Right renal cortex interstitium (tissue), 3 donors: ENCODE results near the gene ZNF385A. TPM values are rescaled to one million over a fixed set of nuclear protein-coding genes. Genes with fewer than 3 reads are reported as not detected.

Experiments
- DNase-seq, 3 donors: peaks; one replicate each; pipeline ENCODE4 v3.0.0-alpha.2; 2013; ENCODE audit warnings: low read depth in 3 of 3, low spot score in 2 of 3
- polyA plus RNA-seq, 3 donors: library from polyadenylated mRNA; unstranded; fragments of 120-200 nt; gene quantifications; one replicate each; pipeline ENCODE4 v1.2.1, GENCODE V29; 2013; ENCODE audit not compliant: insufficient read length in 3 of 3

The ZNF385A gene
- polyA plus RNA-seq, 3 donors: 8.1 to 10.1 (median 8.6) TPM

DNA sequence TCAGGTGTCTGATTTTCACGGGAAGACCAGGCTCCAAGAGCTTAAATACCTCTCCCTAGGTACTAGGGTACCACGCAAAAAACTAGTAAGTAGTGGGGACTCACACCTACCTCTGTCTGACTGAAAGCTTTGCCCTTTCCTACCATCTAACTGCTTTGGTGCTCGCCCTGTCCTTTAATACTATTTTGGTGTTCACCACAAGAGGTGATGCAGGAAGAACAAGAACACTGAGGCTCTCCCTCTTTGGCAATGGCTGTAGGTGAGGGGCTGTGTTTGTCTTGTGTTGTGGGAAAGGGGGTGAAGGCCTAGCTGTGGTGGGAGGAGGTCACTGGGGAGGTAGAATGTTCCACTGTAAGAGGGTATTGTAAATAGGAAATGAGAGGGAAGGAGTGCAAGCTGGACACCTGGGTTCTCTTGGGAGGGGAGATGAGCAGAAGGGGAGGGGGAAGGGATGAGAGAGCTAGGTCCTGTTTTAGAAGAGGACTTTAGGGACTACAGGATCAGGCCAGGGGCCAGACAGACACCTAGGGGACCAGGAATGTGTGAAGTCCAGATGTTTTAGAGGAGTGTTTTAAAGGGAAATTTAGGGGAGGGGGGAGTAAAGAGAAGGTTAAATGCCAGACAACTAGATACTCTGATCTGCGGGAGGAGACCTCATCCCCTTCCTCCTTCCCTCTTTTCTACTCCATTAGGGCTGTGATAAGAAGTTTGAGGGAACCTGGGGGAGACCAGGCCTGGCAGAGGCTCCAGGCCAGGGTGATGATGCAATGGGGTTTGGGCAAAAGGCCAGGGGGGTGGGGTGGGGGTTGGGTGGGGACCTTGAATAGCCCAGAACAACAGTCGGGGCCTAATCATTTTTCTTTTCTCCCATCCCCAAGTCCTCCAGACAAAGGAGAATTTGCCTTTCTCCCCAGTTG lies 32.4 kb upstream of the ZNF385A start:
- DNase-seq: no peak

DNA sequence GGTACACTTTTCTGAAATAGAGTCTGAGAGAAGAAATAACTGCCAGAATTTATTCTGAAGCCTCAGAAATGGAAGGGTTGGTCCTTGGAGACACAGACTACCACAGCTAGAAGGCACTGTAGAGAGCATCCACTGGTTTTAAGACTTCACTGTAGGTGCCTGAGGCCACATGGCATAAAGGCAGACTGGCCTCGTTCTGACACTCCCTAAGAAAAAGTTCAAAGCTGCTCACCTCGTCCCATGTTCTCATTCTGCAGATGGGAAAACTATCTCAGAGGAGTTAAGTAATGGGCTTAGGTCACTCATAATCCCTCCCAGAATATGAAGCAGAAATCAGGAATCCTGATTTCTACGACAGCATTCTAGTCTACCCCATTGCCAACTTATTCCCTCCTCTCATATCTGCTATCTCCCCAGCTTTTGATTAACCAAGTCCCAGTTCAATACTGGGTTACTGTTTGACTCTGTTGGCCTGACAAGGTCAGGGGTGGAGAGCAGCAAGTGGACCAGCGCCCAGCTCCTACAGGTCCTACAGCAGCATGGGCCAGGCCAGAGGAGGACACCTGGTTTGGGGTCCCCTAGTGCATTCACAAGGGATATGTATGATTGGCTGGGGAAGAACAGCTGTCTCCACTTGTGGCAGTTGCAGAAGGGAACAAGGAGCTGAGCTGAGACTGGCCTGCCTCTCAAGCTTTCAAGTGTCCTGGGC lies 30.8 kb upstream of the ZNF385A start:
- no peak for DNase-seq

DNA sequence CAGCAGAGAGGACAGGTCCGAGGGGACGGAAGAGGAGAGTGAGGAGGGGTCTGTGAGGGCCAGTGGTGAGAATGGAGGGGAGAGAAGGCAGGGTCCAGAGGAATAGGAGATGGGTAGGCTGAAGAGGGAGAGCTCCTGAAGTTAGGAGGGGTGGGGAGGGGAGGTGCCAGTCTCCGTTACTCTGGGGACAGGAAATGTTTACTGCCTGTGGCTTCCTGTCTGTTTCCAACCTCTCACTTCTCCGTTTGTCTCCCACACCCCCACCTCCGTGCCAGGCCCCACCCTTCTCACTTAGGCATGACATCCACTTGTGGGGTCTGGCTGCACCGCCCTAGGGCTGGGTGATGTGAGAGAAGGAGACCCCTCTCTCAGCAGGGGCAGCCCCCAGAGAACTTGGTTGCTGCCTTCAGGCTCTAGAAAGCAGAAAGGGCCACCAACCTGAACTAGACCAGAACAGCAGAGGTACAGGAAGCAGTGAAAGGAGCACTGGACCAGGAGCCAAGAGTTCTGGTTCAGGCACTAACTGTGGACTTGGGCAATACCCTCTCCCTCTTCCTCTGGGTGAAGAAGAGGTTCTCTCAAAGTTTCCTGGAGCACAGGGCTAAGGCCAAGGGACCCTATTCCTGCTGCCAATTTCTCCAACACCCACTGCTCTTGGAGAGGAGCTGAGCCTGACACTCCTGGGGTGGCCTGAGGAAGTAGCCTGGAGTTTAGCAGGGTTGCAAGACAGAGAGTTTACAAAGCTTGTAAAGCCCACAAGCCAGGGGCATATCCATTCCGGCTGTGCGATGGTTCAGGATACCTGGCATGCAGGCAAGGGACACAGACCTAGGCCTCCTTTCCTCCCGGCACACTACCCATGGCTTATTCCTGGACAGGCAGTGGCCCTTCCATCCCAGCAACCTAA lies 29.0 kb upstream of the ZNF385A start:
- no peak for DNase-seq

DNA sequence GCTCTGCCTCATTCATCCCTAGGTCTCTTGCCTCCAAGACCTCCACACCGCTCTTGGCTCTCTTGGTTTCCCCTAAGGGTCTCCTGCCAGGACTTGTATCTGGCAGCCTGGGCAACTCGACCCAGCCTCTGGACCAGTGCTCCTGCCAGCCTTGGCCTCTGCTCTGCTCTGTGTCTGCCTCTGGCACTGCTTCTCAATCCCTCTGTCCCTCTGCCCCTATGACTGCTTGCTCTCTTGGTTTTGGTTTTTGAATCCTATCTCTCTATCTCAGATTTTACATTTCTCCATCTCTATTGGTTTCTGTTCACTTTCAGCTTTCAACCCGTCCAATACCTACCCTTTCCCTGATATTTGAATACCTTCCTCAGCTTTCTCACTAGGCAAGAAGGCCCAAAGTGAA lies 28.3 kb upstream of the ZNF385A start:
- no peak for DNase-seq

DNA sequence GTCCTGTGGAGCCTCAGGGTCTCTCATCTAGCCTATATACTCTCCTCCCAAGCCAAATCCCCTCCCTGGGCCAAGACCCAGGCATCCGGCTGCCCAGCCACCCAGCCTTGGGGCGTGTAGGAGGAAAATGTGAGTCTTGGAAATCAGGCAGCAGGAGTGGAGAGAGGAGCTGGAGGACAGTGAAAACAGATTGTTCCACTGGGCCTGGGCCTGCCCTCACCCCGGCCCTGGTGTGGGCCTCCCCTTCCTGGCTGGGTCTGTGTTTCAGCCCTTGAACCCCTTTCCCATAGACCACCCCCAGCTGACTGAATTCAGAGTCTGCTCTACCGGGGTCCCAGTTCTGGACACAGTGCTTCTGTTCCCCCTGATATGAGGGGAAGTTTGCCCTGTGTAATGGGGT lies 27.8 kb upstream of the ZNF385A start:
- DNase-seq: no peak

DNA sequence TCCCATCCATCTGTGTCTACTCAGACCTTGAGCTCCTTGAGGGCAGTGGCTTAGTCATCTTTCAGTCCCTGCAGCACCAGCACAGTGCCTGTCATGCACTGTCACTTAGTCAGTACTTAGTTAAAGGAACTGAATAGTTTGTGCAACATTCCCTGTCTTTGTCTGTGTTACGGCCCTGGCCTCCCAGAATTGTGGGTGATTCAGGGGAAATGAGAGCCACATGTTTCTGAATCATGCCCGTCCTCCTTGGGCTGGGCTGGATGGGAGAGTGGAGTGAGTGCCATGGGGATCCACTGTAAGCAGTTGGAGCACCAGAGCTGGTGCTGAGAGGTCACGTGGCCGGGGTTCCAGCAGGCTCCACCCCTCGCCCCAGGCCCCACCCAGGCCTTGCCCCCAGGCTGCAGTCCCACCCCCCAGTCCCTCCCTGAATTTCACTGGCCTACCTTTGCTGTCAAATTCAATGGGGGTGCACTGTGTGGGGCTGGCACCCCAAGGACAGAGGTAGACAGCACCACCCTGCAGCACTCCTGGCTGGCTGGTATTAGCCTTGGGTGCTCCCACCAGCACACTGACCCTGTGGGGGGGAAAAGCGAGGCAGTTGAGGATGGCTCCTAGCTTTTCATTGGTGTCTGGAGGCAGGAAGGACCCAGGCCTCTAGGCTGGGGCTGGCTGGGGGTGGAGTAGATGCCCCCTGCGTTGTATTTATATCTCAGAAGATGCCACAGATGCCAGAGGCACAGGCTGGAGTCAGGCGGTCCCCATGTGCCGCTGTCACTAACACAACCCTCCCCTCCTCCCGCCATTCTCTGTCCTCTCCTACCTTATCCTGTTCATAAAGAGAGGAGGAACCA lies 27.1 kb upstream of the ZNF385A start:
- no peak for DNase-seq

DNA sequence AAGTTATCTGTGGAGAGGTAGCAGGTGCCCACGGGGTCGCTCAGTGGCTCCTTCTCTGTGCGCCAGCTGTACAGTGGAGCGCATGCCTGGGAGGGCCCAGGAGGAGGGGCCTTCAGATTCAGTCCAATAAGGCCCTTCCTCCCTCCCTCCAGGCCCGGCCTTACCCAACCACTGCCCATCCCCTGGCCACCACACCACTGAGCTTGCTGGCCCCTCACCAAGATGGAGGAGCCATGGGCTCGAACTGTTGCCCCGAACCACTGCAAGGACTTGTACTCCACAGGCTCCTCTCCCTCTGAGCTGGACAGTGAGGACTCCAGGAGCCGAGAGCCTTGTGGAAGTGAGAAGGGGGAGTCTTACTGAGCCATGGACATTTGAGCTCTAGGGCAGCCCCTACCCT lies 24.7 kb upstream of the ZNF385A start:
- no peak for DNase-seq

DNA sequence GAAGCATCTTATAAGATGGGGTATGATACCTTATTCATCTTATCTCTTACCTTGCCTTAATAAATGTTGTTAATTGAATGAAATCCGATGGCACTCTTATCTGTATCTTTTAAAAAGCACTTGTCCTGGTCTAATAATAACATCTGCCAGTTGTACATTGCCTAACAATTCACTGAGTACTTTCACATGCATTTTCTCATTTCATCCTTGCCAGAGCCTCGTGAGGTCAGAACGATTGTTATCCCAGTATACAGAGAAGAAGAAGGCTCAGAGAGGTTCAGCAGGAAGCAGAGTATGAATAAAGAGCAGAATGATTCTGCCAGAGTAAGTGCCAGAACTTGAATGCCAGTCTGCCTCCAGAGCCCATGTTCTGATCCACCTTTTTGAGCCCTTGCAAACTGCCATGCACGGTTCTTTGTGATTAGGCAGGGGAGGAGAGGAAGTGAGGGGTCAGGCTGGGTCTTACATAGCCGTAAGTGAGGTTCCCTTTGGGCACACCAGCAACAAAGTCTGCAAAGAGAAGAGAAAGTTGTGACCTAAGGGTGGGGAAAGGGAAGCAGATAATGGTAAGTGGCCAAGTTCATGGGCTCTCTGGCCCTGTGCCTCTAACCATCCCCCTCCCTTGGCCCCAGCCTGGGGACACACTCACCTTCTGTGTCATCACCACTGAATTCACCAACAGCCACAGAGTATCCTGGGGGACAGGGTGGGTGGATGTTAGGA lies 22.8 kb upstream of the ZNF385A start:
- no peak for DNase-seq

DNA sequence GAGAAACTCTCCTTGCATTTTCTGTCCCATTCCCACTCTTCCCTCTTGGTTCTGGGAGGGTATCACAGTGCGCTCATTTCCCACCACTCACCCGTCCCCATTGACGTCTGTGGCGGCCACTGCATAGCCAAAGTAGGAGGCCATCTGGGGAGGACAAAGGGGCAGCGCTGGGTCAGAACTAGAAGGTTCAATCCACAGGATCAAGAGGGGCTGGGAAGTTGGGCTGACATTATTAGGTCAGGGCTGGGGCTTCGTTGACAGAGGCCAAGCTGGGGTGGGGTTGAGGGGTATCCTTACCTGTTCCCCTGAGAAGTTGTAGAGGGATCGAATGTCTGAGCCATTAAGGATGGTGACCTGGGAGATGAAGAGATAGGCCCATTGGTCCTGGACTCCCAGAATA lies 21.0 kb upstream of the ZNF385A start:
- DNase-seq: no peak

DNA sequence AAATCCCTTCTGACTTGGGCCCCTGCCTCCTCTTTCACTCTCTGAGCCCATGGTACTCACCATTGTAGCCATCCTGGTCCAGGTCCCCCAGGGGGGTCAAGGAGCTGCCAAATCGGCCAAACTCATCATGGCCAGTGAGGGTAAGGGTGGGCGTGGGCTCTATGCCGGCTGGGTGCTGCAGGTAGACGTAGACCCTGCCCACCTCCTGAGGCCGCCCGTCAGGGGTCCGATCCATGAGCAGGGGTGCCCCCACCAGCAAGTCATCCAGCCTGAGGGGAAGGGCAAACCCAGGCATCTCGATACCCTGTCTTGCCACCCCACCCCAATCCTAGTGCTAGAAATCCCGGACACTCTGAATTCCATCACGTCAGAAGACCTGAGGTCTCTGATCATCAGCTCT lies 20.6 kb upstream of the ZNF385A start:
- no peak for DNase-seq

DNA sequence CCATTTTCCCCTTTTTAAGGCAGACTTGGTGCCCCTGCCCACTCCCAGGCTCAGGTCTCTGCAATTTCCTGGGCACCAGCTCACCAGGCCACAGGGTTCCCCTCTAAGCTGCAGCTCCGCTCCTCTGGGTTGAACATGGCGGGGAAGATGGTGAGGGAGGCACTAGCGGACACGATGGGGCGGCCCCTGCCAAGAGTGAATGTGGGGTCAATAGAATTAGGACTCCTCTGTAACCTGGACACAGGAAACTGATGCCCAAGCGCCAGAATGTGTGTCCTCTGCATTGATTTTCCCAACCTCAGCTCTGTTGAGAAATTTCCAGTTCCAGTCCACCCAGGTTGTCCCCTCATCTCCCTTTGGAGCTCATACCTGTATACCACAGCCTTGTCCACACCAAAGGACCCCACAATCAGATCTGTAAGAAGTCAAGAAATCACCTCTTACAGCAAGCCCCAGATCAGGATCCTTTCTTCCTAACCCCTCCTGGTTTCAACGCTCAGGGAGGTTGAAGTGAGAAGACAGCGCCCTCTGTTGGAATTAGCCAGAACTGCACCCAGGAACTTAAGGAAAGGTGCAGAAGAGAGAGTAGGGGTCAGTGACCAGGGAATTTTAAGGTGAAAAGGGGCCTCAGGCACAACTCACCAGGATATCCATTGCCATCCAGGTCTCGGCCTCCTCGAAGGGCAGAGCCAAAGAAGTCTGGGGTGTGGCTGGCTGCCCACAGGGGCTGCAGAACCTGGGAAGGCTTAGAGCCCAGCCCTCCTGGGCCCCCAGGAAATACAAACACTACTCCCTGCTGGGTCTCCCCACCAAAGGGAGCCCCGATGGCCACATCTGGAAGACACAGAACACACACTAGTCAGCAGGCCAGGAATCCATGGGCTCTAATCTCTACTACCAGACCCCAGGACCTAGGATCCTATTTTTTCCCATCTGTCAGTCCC lies 19.8 kb upstream of the ZNF385A start:
- no peak for DNase-seq

DNA sequence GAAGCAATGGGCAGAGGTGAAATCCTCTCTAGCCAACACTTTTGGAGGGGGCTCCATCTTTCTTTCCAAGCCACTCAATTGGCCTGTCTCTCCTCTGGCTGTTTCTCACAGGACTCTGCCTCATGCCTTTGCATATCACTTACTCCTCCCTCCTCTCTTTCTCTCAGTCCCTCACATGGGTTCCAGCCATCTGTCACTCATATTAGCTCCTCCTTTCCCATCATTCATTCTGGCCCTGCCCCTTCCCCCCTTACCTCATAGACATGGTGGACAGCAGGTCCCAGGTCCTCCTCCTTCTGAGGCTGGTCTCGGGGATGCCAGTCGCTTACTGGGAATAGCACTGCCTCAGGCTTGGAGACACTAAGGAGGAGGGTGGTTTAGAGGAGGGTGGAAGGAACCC lies 16.6 kb upstream of the ZNF385A start:
- no peak for DNase-seq

DNA sequence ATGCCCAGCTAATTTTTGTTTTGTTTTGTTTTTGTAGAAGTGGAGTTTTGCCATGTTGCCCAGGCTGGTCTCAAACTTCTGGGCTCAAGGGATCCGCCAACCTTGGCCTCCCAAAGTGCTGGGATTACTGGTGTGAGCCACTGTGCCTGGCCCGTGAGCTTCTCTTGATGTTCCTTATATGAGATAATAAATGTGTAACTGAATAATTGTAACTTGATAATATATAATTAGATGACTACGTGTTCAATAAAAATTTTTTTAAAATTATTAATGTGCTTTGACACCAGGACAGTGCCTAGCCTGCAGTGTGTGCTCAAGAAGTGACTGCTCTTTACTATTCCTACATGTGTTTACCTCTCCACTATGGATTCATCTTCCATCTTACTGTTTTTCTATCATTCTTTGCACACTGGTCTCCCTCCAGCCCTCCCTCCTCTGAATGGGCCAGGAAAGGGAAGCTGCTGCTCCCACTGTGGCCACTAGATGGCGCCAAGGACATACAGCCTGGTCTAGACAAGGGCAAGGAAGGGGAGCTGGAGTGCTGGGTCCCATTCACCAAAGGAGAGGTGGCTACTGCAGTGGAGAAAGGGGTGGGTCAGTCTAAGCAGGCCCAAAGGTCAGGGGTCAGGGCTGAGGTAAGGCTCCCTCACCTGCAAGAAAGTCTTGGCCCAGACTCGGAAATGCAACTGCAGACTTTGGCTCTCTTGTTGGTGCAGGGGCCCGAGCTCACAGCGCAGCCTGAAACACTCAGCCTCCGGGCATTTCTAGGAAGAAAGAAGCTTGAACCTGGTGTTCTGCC lies 14.7 kb upstream of the ZNF385A start:
- DNase-seq: peak in 2 of 3 donors; percentile 63 to 79

DNA sequence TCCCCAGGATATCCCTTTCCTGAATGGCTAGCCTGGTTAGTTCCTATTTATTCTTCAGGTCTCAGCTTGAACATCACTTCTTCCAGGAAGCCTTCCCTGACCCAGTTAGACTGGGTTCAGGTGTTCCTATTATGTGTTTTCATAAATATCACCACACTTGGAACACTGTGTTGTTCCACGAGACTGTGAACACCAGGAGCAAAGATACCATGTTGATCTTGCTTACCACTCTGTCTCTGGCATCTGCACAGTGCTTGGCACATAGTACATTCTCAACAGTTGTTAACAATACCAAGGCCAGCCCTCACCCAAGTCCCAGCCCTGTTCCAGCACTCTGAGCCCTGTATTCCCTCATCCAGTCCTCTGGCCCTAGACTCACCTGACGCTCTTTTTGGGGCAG lies 13.7 kb upstream of the ZNF385A start:
- no peak for DNase-seq

DNA sequence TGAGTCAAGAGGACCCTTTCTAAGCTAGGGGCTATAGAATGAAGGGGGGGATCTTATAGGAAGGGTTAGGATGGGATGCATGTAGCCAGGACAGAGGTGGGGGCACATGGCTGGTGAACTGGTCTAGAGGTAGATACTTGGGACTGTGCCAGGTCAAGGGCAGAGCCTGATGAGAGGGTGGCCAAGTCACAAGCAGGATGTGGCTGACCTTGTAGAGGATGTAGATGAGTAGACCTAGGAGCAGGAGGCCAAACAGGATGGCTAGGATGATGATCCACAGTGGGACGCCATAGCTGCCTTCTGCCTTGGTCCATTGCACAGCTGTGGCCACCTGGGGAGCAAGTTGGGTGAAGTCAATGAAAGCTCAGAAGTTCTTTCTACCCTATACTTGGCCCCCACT lies 12.6 kb upstream of the ZNF385A start:
- no peak for DNase-seq

DNA sequence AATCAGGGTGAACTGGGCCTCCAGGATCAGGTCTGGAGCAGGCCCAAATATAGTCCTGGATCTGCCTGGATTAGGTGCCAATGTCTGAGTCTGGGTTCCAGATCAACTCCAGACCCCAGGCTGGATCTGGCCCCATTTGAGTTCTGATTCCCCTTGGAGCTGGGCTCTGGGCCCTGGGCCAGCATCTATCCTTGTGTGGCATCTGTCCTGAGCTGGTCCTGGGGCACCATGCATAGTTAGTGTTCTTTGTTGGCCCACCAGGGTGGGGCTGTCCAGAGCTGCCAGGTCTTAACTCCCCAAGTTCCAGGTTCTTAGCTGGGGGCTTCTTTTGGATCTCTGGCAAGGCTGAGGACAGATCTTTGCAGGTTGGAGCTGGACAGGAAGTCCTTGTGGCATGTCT lies 11.0 kb upstream of the ZNF385A start:
- no peak for DNase-seq

DNA sequence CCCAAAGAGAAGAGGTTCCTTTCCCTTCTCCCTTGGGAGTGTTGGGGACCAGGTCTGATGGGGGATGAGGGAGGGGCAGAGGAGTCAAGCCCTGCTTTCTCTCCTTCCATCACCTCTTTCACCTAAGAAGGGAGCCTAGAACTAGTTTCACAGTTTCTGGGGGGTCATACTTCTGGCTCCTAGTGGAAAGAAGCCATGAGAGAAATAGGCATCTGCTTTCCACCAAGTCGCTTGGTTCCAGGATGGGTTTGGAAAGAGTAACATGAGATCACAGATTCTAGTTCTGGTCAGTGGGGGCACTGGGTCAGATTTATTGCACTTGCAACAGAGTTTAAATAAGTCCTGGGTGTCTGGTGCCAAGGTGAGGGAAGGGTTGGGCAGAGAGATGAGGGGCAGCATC lies 10.5 kb upstream of the ZNF385A start:
- no peak for DNase-seq

DNA sequence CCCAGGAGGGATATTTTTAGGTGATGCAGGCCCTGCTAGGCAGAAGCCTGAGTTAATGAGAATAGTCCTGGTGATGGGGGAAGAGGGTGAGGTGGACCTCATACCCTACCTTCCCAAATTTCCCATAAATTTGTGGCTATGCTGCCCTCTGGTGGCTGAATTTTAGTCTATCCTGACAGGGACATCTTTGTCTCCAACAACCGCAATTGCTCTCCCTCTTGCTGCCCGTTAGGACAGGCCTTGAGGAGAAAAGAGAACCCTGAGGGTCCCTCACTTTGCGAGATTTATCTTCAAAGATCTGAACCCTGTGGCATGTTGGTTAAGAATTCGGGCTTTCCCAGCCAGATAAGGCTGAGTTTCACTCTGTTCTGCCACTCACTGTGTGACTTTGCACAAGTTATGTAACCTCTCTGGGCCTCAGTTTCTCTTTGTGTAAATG lies 9.8 kb upstream of the ZNF385A start:
- no peak for DNase-seq
